22Rv1 (cell line): ENCODE results near the gene PAPSS2.

Experiments used
- H3K27ac ChIP-seq: fragments of 450-650 bp; 2 replicates; pipeline ENCODE4 v1.5.1; 2017
- CTCF ChIP-seq: fragments of 450-650 bp; IDR thresholded peaks from 2 replicates; pipeline ENCODE4 v1.5.1; 2017; ENCODE audit warnings: mild to moderate bottlenecking
- ZFX ChIP-seq: fragments of 450-650 bp; IDR thresholded peaks from 2 replicates; pipeline ENCODE4 v1.6.1; 2017; ENCODE audit warnings: antibody characterized with exemption, borderline replicate concordance

Gene PAPSS2

GRCh38 chr10:87664276-87664701 is 4.6 kb downstream of the PAPSS2 start:
- TF ChIP-seq CTCF, result no peak
- no peak for TF ChIP-seq ZFX
- H3K27ac ChIP-seq, result no peak overlapping the region

GRCh38 chr10:87667493-87667892 is 7.8 kb downstream of the PAPSS2 start:
- no peak overlapping the region for H3K27ac ChIP-seq
- no peak for TF ChIP-seq CTCF
- no peak for TF ChIP-seq ZFX

- no peak for TF ChIP-seq ZFX
- TF ChIP-seq CTCF, result no peak
- H3K27ac ChIP-seq, result no peak overlapping the region
Observed at GRCh38 chr10:87668324-87669074, 8.8 kb downstream of the PAPSS2 start.

GRCh38 chr10:87669752-87670151 is 10.1 kb downstream of the PAPSS2 start:
- no peak for TF ChIP-seq ZFX
- TF ChIP-seq CTCF, result no peak
- no peak overlapping the region for H3K27ac ChIP-seq

GRCh38 chr10:87670586-87670985 is 10.9 kb downstream of the PAPSS2 start:
- TF ChIP-seq ZFX, result no peak
- TF ChIP-seq CTCF, result no peak
- H3K27ac ChIP-seq, result no peak overlapping the region

GRCh38 chr10:87671139-87671815 is 11.6 kb downstream of the PAPSS2 start:
- no peak for TF ChIP-seq ZFX
- TF ChIP-seq CTCF, result no peak
- H3K27ac ChIP-seq, result no peak overlapping the region

GRCh38 chr10:87672551-87672950 is 12.9 kb downstream of the PAPSS2 start:
- H3K27ac ChIP-seq, result no peak overlapping the region
- TF ChIP-seq ZFX, result no peak
